Upper lobe of left lung (tissue), 6 donors: ENCODE results near the gene HCN3. TPM values are rescaled to one million over a fixed set of nuclear protein-coding genes. Genes with fewer than 3 reads are reported as not detected.

Experiments used
- ATAC-seq, 2 donors: fragments of 200-7000 bp; cut with Tn5 transposase; one replicate each; pipeline ENCODE4 v1.9.1; 2022; ENCODE audit warnings: mild to moderate bottlenecking in 2 of 2, moderate library complexity in 2 of 2; ENCODE audit not compliant: low FRiP score in 2 of 2
- DNase-seq, 2 donors: peaks; one replicate each; pipeline ENCODE4 v3.0.0-alpha.2; 2019 to 2020
- H3K27ac ChIP-seq, 4 donors: fragments of 200-600 bp; sonication (generic); one replicate each; pipeline ENCODE4 v1.5.1; 2016 to 2019
- H3K27me3 ChIP-seq, 4 donors: fragments of 200-600 bp; sonication (generic); one replicate each; pipeline ENCODE4 v1.5.1; 2017 to 2019
- H3K36me3 ChIP-seq, 4 donors: fragments of 200-600 bp; sonication (generic); one replicate each; pipeline ENCODE4 v1.5.1; 2016 to 2019
- H3K4me1 ChIP-seq, 4 donors: fragments of 200-600 bp; sonication (generic); one replicate each; pipeline ENCODE4 v1.5.1; 2018 to 2019
- H3K4me3 ChIP-seq, 4 donors: fragments of 200-600 bp; sonication (generic); one replicate each; pipeline ENCODE4 v1.5.1; 2017 to 2019; ENCODE audit warnings: mild to moderate bottlenecking in 2 of 4, moderate library complexity in 1 of 4
- H3K9me3 ChIP-seq, 4 donors: fragments of 200-600 bp; sonication (generic); one replicate each; pipeline ENCODE4 v1.5.1; 2018 to 2019
- EP300 ChIP-seq, 4 donors: sonication (generic); formaldehyde crosslinking; IDR thresholded peaks; one replicate each; pipeline ENCODE4 v1.5.1; 2017; ENCODE audit warnings: antibody characterized with exemption in 4 of 4, control low read depth in 2 of 4
- POLR2A ChIP-seq, 4 donors: fragments of 450-650 bp; IDR thresholded peaks; one replicate each; pipeline ENCODE4 v1.5.1; 2016 to 2017; ENCODE audit warnings: antibody characterized with exemption in 4 of 4, mild to moderate bottlenecking in 2 of 4
- POLR2AphosphoS5 ChIP-seq, 2 donors: sonication (generic); formaldehyde crosslinking; IDR thresholded peaks; one replicate each; pipeline ENCODE4 v1.5.1; 2017; ENCODE audit warnings: antibody characterized with exemption in 2 of 2
- WGBS, 2 donors: methylation state at CpG; one replicate each; pipeline ENCODE4 v1.1.5; 2017 to 2018; 5-methylcytosine and 5-hydroxymethylcytosine counted together
- total RNA-seq, 6 donors: library from RNA; depleted of rRNA in 4 of 6; stranded (reverse); fragments of >200 nt in 4 of 6; gene quantifications; one replicate each; pipeline versions ENCODE4 v1.1.0 to v1.2.1, GENCODE V29; 2016 to 2021
- TF ChIP-seq, protein P1 (sequence below), 6 experiments: fragments of 450-650 bp in 4 of 6; fragments of 200-600 bp in 2 of 6; sonication (generic) in 2 of 6; IDR thresholded peaks; one replicate each; pipeline ENCODE4 v1.5.1; 2016 to 2019; ENCODE audit warnings: antibody characterized with exemption in 6 of 6
- donor health status: DM: no; HTN: no; CAD: no; lungs with moderate emphysema.
- donor health status: DM: no; HTN: yes; CAD: no; lungs with severe emphysema.

The HCN3 gene
- total RNA-seq, 6 donors from 2014 or later = 1.1 to 6.3 (median 2.6) TPM

DNA sequence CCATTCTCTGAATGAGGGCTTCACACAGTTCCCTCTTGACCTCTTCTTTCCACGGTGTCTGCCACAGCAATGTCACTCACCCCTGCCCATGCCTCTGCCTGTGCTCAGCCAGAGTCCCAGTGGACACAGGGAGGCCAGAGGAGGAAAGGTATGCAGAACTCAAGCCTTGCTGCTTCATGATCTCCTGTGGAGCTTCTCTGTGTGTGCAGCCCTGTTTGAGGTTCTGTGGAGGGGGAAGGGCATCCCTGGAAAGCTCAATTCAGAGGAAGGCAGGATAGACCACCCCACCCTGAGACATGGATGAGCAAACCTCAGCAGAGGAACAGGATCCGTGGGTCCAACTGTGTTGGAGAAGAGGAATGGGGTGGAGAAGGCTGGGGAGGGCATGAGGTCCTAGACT is 2.0 kb downstream of the HCN3 start:
- 96 to 100% methylated on average over 1 to 2 of the region's 2 CpGs for WGBS, 2 donors
- Histone ChIP-seq H3K27me3 (no peaks in the 10 kb centered on the region), H3K4me1 (peaks cover 11 to 21% (median 15%) of the 10 kb centered on the region in 4 donors), H3K9me3 (no peaks in the 10 kb centered on the region), H3K36me3 (no peaks in the 10 kb centered on the region), H3K27ac (no peak overlapping the region), H3K4me3 (no peak overlapping the region)
- ATAC-seq = no peak
- TF ChIP-seq EP300 (IDR thresholded peaks at IDR 0.05) (no peak), POLR2A (IDR thresholded peaks at IDR 0.05) (no peak), POLR2AphosphoS5 (IDR thresholded peaks at IDR 0.05) (no peak)
- TF ChIP-seq, protein P1, sequence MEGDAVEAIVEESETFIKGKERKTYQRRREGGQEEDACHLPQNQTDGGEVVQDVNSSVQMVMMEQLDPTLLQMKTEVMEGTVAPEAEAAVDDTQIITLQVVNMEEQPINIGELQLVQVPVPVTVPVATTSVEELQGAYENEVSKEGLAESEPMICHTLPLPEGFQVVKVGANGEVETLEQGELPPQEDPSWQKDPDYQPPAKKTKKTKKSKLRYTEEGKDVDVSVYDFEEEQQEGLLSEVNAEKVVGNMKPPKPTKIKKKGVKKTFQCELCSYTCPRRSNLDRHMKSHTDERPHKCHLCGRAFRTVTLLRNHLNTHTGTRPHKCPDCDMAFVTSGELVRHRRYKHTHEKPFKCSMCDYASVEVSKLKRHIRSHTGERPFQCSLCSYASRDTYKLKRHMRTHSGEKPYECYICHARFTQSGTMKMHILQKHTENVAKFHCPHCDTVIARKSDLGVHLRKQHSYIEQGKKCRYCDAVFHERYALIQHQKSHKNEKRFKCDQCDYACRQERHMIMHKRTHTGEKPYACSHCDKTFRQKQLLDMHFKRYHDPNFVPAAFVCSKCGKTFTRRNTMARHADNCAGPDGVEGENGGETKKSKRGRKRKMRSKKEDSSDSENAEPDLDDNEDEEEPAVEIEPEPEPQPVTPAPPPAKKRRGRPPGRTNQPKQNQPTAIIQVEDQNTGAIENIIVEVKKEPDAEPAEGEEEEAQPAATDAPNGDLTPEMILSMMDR (IDR thresholded peaks at IDR 0.05) = no peak
- no peak for DNase-seq

DNA sequence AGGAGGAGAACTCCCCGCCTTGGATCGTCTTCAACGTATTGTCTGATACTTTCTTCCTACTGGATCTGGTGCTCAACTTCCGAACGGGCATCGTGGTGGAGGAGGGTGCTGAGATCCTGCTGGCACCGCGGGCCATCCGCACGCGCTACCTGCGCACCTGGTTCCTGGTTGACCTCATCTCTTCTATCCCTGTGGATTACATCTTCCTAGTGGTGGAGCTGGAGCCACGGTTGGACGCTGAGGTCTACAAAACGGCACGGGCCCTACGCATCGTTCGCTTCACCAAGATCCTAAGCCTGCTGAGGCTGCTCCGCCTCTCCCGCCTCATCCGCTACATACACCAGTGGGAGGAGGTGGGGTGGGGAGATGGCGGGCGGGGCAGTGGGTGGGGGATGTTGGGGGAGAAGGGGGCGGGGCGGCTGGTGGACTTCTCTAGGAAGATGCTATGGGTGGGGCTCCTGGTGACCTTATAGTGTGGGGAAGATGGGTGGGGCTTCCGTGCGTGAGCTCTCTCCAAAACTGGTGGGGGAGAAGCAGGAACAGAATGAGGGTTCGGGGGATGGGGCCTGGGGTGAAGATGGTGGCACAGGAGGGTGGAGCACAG is 5.3 kb downstream of the HCN3 start:
- Histone ChIP-seq H3K27me3 (no peaks in the 10 kb centered on the region), H3K9me3 (no peaks in the 10 kb centered on the region), H3K4me1 (peaks cover 9 to 13% (median 11%) of the 10 kb centered on the region in 4 donors), H3K36me3 (no peaks in the 10 kb centered on the region), H3K4me3 (no peak overlapping the region), H3K27ac (no peak overlapping the region)
- no peak for TF ChIP-seq POLR2A (IDR thresholded peaks at IDR 0.05)
- no peak for TF ChIP-seq EP300 (IDR thresholded peaks at IDR 0.05)
- TF ChIP-seq POLR2AphosphoS5 (IDR thresholded peaks at IDR 0.05) = no peak
- TF ChIP-seq, protein P1 (IDR thresholded peaks at IDR 0.05) = no peak
- DNase-seq = peak in 1 of 2 donors; percentile 67
- ATAC-seq = no peak
- WGBS, 2 donors = 91 to 97% methylated on average over 28 to 29 of the region's 29 CpGs

DNA sequence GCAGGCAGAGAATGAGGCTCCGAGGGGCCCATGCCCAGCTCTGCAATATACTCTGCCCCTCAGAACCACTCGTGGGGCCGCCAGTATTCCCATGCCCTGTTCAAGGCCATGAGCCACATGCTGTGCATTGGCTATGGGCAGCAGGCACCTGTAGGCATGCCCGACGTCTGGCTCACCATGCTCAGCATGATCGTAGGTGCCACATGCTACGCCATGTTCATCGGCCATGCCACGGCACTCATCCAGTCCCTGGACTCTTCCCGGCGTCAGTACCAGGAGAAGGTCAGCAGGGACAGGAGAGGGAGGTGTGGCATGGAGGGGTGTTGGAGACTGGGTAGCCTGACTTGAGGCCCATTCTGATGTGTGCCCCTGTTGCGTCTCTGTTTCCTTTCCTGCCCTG is 7.2 kb downstream of the HCN3 start:
- DNase-seq (peak in 1 of 2 donors; percentile 24), ATAC-seq (peak in 1 of 2 donors; percentile 6)
- Histone ChIP-seq H3K27me3 (no peaks in the 10 kb centered on the region), H3K4me3 (no peak overlapping the region), H3K36me3 (no peaks in the 10 kb centered on the region), H3K4me1 (no peaks in the 10 kb centered on the region), H3K27ac (no peak overlapping the region), H3K9me3 (no peaks in the 10 kb centered on the region)
- TF ChIP-seq POLR2AphosphoS5 (IDR thresholded peaks at IDR 0.05) (no peak), EP300 (IDR thresholded peaks at IDR 0.05) (no peak), POLR2A (IDR thresholded peaks at IDR 0.05) (no peak)
- TF ChIP-seq, protein P1 (IDR thresholded peaks at IDR 0.05) = no peak
- WGBS, 2 donors = 97 to 98% methylated on average over 12 of the region's 12 CpGs

DNA sequence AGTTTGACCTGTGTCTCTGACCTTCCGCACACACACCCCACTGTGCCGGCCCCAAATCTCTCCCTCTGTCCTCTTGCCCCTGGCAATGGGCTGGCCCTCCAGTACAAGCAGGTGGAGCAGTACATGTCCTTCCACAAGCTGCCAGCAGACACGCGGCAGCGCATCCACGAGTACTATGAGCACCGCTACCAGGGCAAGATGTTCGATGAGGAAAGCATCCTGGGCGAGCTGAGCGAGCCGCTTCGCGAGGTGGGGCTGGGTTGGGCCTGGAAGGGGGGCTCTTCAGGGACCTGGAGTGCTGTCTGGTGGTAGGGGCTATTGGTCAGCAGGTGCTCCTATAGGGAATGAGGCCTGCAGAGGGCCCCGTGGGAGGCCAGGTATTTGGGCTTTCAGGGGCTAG is 7.8 kb downstream of the HCN3 start:
- DNase-seq = peak in 1 of 2 donors; percentile 50
- Histone ChIP-seq H3K27me3 (no peaks in the 10 kb centered on the region), H3K4me1 (no peaks in the 10 kb centered on the region), H3K9me3 (no peaks in the 10 kb centered on the region), H3K27ac (no peak overlapping the region), H3K4me3 (no peak overlapping the region), H3K36me3 (no peaks in the 10 kb centered on the region)
- ATAC-seq = no peak
- TF ChIP-seq, protein P1 (IDR thresholded peaks at IDR 0.05) = no peak
- TF ChIP-seq EP300 (IDR thresholded peaks at IDR 0.05) (no peak), POLR2A (IDR thresholded peaks at IDR 0.05) (no peak), POLR2AphosphoS5 (IDR thresholded peaks at IDR 0.05) (no peak)
- 90 to 96% methylated on average over 14 of the region's 14 CpGs for WGBS, 2 donors

DNA sequence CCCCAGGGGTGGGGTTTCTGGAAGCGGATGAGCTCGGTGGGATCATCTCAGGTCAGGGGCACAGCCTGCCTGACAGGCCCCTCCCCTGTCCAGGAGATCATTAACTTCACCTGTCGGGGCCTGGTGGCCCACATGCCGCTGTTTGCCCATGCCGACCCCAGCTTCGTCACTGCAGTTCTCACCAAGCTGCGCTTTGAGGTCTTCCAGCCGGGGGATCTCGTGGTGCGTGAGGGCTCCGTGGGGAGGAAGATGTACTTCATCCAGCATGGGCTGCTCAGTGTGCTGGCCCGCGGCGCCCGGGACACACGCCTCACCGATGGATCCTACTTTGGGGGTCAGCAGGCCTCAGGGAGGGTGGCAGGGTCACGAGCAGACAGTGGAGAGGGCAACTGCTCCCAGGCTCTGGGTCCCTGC is 8.4 kb downstream of the HCN3 start:
- H3K27me3 ChIP-seq = no peaks in the 10 kb centered on the region
- H3K4me1 ChIP-seq = no peaks in the 10 kb centered on the region
- H3K9me3 ChIP-seq = no peaks in the 10 kb centered on the region
- TF ChIP-seq POLR2AphosphoS5 (IDR thresholded peaks at IDR 0.05) (no peak), POLR2A (IDR thresholded peaks at IDR 0.05) (no peak), EP300 (IDR thresholded peaks at IDR 0.05) (no peak)
- TF ChIP-seq, protein P1 (IDR thresholded peaks at IDR 0.05) = no peak
- 87 to 91% methylated on average over 8 to 18 of the region's 18 CpGs for WGBS, 2 donors
- H3K4me3 ChIP-seq = no peak overlapping the region
- DNase-seq (peak in 1 of 2 donors; percentile 76), ATAC-seq (no peak)
- no peaks in the 10 kb centered on the region for H3K36me3 ChIP-seq
- H3K27ac ChIP-seq = no peak overlapping the region
